IPS DF 19.7 (cell line): ENCODE data around the gene OLFM3.

Experiments used
- DNase-seq: peaks from one replicate; pipeline ENCODE4 v3.0.0-alpha.2; 2013; ENCODE audit warnings: low read depth, low spot score

The OLFM3 gene

DNA sequence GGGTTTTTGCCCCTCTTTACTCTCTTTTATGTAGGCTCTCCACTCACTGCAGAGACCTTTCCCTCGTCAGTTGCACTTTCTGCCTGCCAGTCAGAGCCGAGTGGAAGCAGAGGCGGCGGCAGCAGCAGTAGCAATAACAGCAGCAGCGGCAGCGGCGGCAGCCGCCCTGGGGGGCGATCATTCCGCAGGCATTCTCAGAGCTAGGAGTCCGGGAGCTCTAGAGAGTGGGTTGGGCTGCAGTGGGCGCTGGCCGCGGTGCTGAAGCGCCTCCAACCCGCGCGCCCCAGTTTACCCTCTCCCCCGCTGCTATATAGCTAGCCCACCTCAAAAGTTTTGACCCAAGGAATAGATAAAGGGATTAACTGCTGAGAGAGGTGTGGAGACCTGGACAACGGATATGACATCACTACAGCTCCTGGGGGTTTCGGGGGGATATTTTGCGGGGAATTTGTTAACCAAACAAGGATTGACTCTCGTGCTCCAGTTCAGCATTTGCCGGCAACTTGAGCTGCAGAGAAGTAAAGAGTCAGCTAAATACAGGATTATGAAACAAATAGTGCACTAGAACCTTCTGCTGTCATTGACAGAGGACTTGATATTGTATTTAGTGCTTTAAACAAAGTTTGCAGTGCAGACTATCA, at the start of gene OLFM3:
TSS of gene OLFM3 (minus strand) at position 102 of the 641 bp plus-strand sequence.
- DNase-seq = peak; percentile 30

DNA sequence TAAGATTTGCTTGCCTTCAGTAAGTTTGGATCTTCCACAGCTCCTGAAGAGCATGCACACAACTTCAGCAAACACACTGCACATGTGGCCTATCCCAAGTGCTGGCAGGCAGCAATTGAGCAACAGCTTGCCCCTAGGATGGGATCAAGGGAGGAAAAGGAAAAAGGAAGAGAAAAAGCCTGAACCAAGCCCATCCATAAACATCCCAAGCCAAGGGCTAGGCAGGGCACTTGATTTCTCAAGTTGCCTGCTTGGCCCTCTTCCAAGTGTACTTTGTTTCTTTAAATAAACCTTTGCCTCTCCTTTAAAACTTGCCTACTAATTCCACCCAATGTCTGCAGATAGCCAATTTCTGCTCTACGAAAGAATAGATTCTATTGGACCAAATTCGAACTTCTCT, 49.0 kb upstream of the OLFM3 start:
- no peak for DNase-seq

- no peak for DNase-seq
Measured at GRCh38 chr1:102032534-102032933, 35.8 kb upstream of the OLFM3 start.

- DNase-seq = no peak
Measured at GRCh38 chr1:102019530-102019929, 22.8 kb upstream of the OLFM3 start.

GRCh38 chr1:102015728-102016127, 19.0 kb upstream of the OLFM3 start:
- DNase-seq = no peak

GRCh38 chr1:102002057-102002456, 5.3 kb upstream of the OLFM3 start:
- no peak for DNase-seq

DNA sequence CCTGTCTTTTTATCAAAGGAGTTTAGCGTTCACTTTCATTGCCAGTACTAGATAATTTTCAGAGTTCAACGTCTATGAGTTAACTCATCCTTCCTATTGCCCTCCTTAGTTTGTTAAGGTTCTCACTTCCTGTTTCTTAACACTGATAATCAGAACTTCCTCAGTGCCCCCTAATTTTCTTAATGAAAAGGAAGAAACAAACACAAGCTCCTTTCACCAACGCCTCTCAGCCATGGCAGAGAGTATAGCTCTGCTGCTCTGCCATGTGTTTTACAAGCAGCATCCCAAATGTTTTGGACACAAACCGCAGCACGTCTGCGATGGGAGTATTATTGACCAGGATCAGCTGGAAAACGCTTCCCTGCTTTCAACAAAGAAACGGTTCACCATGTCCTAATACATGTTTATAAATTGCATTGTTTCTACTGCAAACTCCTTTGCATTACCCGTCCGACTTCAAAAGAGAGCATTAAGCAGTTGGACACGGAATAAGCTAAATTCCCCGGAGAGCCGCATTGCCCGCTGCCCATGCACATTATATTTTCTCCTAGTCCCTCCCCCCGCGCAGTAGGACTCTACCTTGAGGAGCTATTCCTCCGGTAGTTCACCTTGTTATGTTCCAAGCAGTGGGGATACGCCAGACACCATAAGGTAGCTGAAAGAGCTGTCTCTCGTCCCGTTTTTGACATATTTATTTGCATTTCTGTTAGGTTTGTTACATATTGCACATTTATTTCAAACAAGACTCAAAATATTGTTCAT, 561 bp downstream of the OLFM3 start:
- no peak for DNase-seq

DNA sequence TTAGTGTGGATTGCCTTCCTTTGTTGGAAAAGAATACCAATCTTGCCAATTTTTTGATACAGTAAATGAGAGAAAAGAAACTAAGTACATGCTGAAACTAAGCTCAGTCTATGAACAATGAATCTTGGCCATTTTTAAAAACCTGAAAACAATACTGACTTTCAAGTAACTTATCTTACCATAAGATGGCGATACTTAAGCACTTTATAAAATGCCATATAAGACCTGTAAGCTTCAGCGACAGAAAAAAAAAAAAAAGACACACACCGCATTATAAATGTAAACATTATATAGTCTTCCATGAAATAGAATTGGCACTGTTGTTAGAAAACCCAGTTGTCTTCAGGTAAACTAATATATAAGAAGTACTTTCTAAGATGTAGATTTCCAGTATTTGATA, 3.0 kb downstream of the OLFM3 start:
- no peak for DNase-seq

GRCh38 chr1:101992821-101993575, 3.7 kb downstream of the OLFM3 start:
- no peak for DNase-seq

- DNase-seq = no peak
Measured at GRCh38 chr1:101980974-101981373, 15.8 kb downstream of the OLFM3 start.

- no peak for DNase-seq
Measured at GRCh38 chr1:101977266-101977665, 19.5 kb downstream of the OLFM3 start.

DNA sequence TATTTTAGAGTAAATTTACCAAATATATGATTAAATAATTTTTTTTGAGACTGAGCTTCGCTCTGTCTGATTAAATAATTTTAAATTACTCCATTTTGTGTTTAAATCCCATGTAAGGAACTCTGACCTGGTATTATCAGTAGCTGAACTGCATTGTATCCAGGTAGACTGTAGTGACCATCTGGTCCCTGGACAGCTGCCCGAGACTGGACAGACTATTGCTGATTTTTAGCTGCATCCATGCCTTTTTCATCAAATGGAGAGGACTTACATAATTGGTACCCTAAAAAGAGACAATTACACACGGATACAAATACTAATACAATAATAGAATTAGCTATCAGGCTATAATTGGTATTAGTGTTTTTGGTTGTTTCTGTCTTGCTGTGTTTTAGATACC, 20.6 kb downstream of the OLFM3 start:
- DNase-seq = no peak

- no peak for DNase-seq
Measured at GRCh38 chr1:101975371-101975770, 21.4 kb downstream of the OLFM3 start.

DNA sequence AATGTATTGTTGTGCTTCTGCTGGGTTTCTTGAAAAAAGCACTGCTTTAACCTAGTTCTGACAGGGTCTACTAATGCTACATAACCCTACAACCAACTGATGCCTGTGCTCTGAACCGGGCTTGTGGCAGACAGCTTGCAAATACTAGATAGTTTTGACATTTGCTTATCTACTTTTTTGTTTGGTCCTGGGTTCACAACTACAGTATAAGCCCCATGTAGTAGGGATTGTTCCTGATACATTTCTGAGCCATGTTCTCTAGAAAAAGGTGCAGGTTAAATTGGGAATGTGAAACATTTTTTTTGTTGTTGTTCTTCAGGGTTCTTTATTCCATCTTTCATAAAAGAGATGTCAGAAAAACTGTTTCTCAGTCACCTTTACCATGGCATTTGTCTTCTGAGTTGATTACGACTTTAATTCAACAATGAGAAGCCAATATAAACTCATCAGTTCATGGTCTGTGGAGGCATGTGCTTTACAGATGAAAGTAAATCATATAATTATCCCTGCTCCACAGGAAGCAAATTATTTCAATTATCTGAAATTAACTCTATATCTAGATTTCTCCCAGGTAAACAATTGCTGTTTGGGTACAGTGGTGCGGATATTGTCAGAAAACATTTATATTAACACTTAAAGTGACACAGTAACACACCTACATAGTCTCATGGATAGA, 22.0 kb downstream of the OLFM3 start:
- DNase-seq = no peak

GRCh38 chr1:101971304-101971703, 25.4 kb downstream of the OLFM3 start:
- no peak for DNase-seq

DNA sequence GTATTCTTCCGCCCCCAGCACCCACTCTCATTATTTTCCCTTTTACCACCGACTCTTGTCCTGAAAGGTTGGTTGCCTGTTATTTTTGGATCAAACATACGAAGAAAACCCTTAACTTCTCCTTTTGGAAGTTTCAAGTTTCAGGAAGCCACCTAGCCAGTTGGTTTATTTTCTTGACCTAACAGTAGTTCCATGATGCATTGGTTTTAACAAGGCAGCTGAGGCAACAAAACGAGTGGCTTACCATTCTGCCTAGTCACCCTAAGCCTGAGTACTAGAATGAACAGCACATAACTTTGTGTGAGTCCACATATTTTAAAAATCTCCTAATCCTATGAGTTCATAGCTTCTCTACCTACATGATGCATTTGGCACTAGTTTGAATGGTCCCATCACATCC, 28.9 kb downstream of the OLFM3 start:
- no peak for DNase-seq

- DNase-seq = no peak
Measured at GRCh38 chr1:101965341-101965740, 31.4 kb downstream of the OLFM3 start.

GRCh38 chr1:101964708-101965107, 32.0 kb downstream of the OLFM3 start:
- no peak for DNase-seq

- no peak for DNase-seq
Measured at GRCh38 chr1:101960142-101960541, 36.6 kb downstream of the OLFM3 start.

GRCh38 chr1:101959456-101959855, 37.3 kb downstream of the OLFM3 start:
- DNase-seq = no peak

- no peak for DNase-seq
Measured at GRCh38 chr1:101957771-101958170, 39.0 kb downstream of the OLFM3 start.

DNA sequence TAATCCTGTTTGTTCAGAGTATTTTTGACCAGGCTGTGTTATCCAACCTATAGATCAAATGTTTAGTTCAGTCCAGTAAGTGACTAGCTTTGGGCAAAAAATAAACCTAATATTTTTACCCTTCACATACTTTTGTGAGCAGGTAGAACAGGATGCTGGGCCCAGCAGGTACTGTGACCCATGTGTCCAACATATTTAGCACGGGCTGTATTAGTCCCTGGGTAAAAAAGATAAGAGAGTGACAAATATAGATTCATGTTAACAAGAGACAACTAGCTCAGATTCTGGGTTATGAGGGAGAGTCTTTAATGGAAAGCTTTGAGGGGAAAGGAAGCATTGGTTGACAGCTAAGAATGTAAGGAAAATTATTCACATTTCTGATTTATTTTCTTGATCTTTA, 43.1 kb downstream of the OLFM3 start:
- DNase-seq = no peak
